Right kidney (tissue), 1 donor: ENCODE results near the gene NFATC2.

Experiments used
- DNase-seq: peaks from one replicate; pipeline ENCODE4 v3.0.0-alpha.2; 2016

Gene NFATC2

GRCh38 chr20:51373713-51374455, 168.6 kb downstream of the NFATC2 start:
- DNase-seq: no peak

GRCh38 chr20:51372966-51373365, 169.6 kb downstream of the NFATC2 start:
- DNase-seq: no peak

GRCh38 chr20:51372176-51372803, 170.2 kb downstream of the NFATC2 start:
- peak; percentile 52 for DNase-seq

- DNase-seq: no peak
These were observed 170.8 kb downstream of the NFATC2 start for GRCh38 chr20:51371720-51372119.

- DNase-seq: no peak
These were observed 173.0 kb downstream of the NFATC2 start for GRCh38 chr20:51369503-51369902.

GRCh38 chr20:51368461-51369211, 173.9 kb downstream of the NFATC2 start:
- DNase-seq: no peak

GRCh38 chr20:51366155-51366886, 176.2 kb downstream of the NFATC2 start:
- no peak for DNase-seq

GRCh38 chr20:51365670-51366069, 176.8 kb downstream of the NFATC2 start:
- DNase-seq: no peak

- no peak for DNase-seq
These were observed 178.7 kb downstream of the NFATC2 start for GRCh38 chr20:51363813-51364212.

GRCh38 chr20:51363378-51363777, 179.1 kb downstream of the NFATC2 start:
- no peak for DNase-seq

- DNase-seq: no peak
These were observed 180.3 kb downstream of the NFATC2 start for GRCh38 chr20:51362254-51362653.

- DNase-seq: no peak
These were observed 181.3 kb downstream of the NFATC2 start for GRCh38 chr20:51361258-51361657.

- no peak for DNase-seq
These were observed 181.9 kb downstream of the NFATC2 start for GRCh38 chr20:51360451-51361201.

GRCh38 chr20:51359947-51360346, 182.6 kb downstream of the NFATC2 start:
- no peak for DNase-seq

GRCh38 chr20:51359401-51359800, 183.1 kb downstream of the NFATC2 start:
- DNase-seq: no peak

GRCh38 chr20:51358032-51358724, 184.3 kb downstream of the NFATC2 start:
- DNase-seq: no peak

- DNase-seq: no peak
These were observed 185.0 kb downstream of the NFATC2 start for GRCh38 chr20:51357543-51357942.

GRCh38 chr20:51356871-51357270, 185.6 kb downstream of the NFATC2 start:
- DNase-seq: no peak

- no peak for DNase-seq
These were observed 187.7 kb downstream of the NFATC2 start for GRCh38 chr20:51354769-51355319.

- peak; percentile 18 for DNase-seq
These were observed 188.2 kb downstream of the NFATC2 start for GRCh38 chr20:51354191-51354768.

- DNase-seq: no peak
These were observed 189.0 kb downstream of the NFATC2 start for GRCh38 chr20:51353491-51353890.
